ENCODE data around the gene PIWIL4.
A peak's percentile ranks its signal among the peaks of the same experiment; 100 is the strongest.
"Not testable (repeated sequence)": the region's sequence is repeated elsewhere in the genome, so short reads cannot be mapped to it uniquely, and the experiment has no call there.

The PIWIL4 gene

GRCh38 chr11:94549146-94549545, 18.0 kb upstream of the PIWIL4 start:
- no peak for DNase-seq

- no peak for DNase-seq
Observed at GRCh38 chr11:94550513-94550912, 16.7 kb upstream of the PIWIL4 start.

- DNase-seq, result no peak
Observed at GRCh38 chr11:94553938-94554337, 13.2 kb upstream of the PIWIL4 start.

GRCh38 chr11:94555752-94556329, 11.3 kb upstream of the PIWIL4 start:
- not testable (repeated sequence) for DNase-seq

GRCh38 chr11:94557421-94557820, 9.7 kb upstream of the PIWIL4 start:
- no peak for DNase-seq

- no peak for DNase-seq
Observed at GRCh38 chr11:94557992-94558391, 9.2 kb upstream of the PIWIL4 start.

GRCh38 chr11:94558468-94558867, 8.7 kb upstream of the PIWIL4 start:
- DNase-seq, result peak; percentile 17

GRCh38 chr11:94558932-94559331, 8.2 kb upstream of the PIWIL4 start:
- DNase-seq, result no peak

- no peak for DNase-seq
Observed at GRCh38 chr11:94559361-94559760, 7.8 kb upstream of the PIWIL4 start.

GRCh38 chr11:94560834-94561233, 6.3 kb upstream of the PIWIL4 start:
- DNase-seq, result no peak

GRCh38 chr11:94563176-94563847, 3.9 kb upstream of the PIWIL4 start:
- no peak for DNase-seq

- no peak for DNase-seq
Observed at GRCh38 chr11:94563848-94564467, 3.2 kb upstream of the PIWIL4 start.

- DNase-seq, result no peak
Observed at GRCh38 chr11:94568200-94568599, 1.0 kb downstream of the PIWIL4 start.

- DNase-seq, result no peak
Observed at GRCh38 chr11:94568717-94569116, 1.5 kb downstream of the PIWIL4 start.

- DNase-seq, result not testable (repeated sequence)
Observed at GRCh38 chr11:94572975-94573374, 5.8 kb downstream of the PIWIL4 start.

- no peak for DNase-seq
Observed at GRCh38 chr11:94574193-94574961, 7.2 kb downstream of the PIWIL4 start.

GRCh38 chr11:94576306-94576705, 9.1 kb downstream of the PIWIL4 start:
- no peak for DNase-seq

GRCh38 chr11:94577841-94578240, 10.7 kb downstream of the PIWIL4 start:
- DNase-seq, result no peak

- DNase-seq, result no peak
Observed at GRCh38 chr11:94581926-94582325, 14.8 kb downstream of the PIWIL4 start.

- no peak for DNase-seq
Observed at GRCh38 chr11:94583213-94583865, 16.2 kb downstream of the PIWIL4 start.

GRCh38 chr11:94583866-94584500, 16.8 kb downstream of the PIWIL4 start:
- no peak for DNase-seq

GRCh38 chr11:94584978-94585377, 17.8 kb downstream of the PIWIL4 start:
- no peak for DNase-seq

- DNase-seq, result no peak
Observed at GRCh38 chr11:94585399-94585798, 18.2 kb downstream of the PIWIL4 start.
